Endometrial microvascular endothelial cells (primary cell): ENCODE data around the gene FMR1. TPM values are rescaled to one million over a fixed set of nuclear protein-coding genes. Genes with fewer than 3 reads are reported as not detected.

Experiments used
- in situ Hi-C: cut with HindIII; loops from 2 replicates; pipeline ENCODE4 v1.10.0; 2017; ENCODE audit warnings: low sequenced_read_pairs, low pct_unique_long_range_greater_than_20kb; ENCODE audit errors: inconsistent ontology term
- total RNA-seq: library from RNA; depleted of rRNA; stranded (reverse); fragments of >200 nt; gene quantifications from one replicate; pipeline ENCODE4 v1.2.3, GENCODE V29; 2015; ENCODE audit errors: inconsistent ontology term

FMR1 gene
- total RNA-seq, 1 donor from 2014 or later = 15.9 TPM

DNA sequence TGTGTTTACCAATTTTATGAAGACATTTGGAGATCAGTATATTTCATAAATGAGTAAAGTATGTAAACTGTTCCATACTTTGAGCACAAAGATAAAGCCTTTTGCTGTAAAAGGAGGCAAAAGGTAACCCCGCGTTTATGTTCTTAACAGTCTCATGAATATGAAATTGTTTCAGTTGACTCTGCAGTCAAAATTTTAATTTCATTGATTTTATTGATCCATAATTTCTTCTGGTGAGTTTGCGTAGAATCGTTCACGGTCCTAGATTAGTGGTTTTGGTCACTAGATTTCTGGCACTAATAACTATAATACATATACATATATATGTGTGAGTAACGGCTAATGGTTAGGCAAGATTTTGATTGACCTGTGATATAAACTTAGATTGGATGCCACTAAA lies 1.9 kb downstream of the FMR1 start:
- in situ Hi-C loops = no loop called here

- in situ Hi-C loops = no loop called here
Observed at GRCh38 chrX:147914591-147914990, 2.9 kb downstream of the FMR1 start.

GRCh38 chrX:147916375-147916968 lies 4.8 kb downstream of the FMR1 start:
- in situ Hi-C loops = no loop called here

DNA sequence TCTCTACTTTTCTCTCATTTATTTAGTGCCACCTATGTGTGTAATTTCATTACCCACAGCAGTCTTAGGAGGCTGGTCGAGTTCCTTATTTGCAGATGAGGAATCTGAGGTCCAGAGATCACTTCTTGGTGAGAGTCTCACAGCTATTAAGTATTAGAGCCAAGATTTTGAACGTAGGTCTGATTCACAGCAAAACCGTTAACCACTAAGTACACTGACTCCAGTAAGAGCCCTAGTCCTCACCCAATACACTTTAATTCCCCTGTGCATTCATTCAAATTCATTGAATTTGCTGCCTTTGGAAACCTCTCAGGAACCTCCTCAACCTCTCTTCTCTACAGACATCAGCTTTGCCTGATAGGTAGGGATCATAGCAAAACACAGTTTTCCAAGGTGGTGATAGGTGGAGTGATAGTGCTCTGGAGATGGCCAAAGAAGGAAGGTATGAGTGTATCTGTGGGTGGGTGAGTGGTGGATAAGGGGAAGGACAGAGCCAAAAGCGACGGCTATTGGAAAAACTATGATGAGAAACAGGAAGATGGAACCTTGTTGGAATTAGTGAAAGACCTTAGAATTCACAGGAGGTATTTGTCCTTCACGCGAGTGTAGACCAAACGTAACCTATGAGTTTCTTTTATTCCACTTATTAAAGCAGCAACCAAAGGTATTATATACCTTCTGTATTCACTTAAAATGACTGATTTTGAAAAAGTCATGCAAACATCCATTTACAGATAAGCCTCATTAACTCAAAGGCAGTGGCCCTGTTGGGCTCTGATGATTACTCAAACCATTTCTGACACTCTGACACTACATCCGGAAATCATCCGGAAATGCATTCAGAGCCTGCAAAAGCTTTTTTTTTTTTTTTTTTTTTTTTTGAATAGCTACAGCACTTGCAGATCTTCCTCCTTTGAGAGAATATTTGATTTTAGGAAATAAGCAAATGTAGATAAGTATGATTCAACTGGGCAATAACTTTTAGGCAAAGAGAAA lies 6.3 kb downstream of the FMR1 start:
- in situ Hi-C loops = no loop called here

DNA sequence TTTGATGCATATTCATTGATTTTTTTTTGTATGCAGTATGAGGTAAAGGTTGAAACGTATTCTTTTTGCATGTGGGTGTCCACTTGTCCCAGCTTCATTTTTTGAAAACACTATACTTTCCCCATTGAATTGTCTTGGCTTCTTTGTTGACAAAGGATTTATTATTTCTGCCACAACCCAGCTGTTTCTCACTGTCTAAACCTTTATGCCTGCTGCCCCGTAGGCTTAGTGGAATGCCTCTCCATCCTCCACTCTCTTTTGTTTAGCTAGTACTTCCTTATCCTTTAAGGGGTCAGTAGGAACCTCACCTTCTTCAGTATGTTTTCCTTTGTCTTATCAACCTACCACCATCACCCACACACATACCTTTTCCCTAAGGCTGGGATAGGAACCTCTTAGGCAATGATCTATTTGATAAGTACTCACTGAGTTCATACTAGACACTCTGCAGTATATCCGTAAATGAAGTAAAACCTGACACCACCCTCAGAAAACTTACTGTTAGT lies 8.5 kb downstream of the FMR1 start:
- in situ Hi-C loops = no loop called here

DNA sequence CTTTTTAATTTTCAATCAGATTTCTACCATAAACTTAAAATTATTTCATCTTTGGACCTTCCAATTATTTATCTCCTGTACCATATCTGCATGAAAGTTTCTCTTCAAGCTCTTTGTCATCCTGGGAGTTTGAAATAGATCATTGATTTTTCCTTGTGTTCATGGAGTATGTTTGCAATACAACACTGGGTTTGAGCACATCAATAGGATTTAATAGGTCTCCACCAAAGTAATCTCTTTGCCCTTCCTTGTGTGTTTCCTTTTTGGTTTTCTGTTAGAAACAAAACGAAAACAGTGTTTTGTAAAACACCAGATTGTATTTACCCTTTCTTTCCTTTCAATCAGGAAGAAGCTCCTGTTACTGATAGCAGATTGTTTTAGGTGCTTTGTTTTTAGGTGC lies 11.9 kb downstream of the FMR1 start:
- in situ Hi-C loops = no loop called here

GRCh38 chrX:147927256-147927655 lies 15.5 kb downstream of the FMR1 start:
- in situ Hi-C loops = no loop called here

DNA sequence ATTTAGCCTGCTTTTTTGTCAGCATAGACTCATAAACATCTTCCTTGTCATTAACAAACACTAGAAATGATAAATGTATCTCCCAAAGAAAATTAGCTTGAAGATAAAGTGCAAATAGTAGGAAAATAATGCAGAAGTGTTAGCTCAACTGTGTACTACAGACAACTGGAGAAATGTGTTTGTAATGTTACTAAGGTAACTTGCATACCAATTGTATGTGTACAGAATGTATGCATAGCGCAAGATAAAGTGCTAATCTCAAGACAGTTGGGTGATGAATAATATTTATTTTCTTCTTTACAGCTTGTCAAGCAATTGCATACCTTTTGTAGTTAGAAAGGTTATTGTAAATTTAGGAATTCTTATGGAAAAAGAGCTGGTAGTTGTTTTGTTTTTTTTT lies 22.1 kb downstream of the FMR1 start:
- in situ Hi-C loops = no loop called here

DNA sequence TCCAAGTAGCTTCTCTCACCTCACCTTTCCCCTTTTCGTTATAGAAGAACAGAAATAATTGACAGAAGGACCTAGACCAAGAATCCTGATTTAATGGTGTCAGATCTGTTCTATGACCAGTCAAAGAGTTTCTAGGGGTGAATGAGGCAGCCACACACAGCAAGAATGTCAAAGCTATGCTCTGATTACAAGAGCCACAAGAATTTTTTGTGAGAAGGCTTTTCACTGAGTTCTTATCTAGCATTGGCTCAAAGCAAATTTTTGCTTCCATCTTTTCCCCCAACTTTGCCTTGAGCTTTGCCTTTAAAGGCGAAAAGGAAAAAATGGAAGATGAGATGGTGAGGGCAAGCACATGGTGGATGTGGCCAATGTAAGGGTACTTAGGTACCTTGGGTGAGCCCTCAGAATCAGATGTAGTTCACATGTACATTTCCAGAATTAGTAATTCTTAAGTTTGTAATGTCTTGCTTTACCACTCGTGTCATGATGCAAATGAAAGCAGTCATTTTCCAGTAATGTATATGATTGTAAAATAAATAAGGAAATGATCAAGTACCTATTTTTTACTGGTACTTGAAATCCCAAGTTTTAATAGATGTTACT lies 23.5 kb downstream of the FMR1 start:
- in situ Hi-C loops = no loop called here

GRCh38 chrX:147945286-147945685 lies 33.6 kb downstream of the FMR1 start:
- in situ Hi-C loops = no loop called here

DNA sequence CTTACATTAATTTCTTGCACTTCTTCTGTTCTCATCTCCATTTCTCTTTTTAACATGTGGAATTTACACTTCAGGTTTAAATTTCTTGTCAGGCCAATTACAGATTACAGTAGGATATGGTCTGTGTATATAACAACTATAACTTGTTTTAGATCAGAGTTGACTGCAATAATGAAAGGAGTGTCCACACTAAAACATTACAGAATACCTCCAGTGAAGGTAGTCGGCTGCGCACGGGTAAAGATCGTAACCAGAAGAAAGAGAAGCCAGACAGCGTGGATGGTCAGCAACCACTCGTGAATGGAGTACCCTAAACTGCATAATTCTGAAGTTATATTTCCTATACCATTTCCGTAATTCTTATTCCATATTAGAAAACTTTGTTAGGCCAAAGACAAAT lies 36.8 kb downstream of the FMR1 start:
- in situ Hi-C loops = no loop called here

- in situ Hi-C loops = no loop called here
Observed at GRCh38 chrX:147950352-147950751, 38.6 kb downstream of the FMR1 start.

- in situ Hi-C loops = no loop called here
Observed at GRCh38 chrX:147953976-147954375, 42.3 kb downstream of the FMR1 start.

DNA sequence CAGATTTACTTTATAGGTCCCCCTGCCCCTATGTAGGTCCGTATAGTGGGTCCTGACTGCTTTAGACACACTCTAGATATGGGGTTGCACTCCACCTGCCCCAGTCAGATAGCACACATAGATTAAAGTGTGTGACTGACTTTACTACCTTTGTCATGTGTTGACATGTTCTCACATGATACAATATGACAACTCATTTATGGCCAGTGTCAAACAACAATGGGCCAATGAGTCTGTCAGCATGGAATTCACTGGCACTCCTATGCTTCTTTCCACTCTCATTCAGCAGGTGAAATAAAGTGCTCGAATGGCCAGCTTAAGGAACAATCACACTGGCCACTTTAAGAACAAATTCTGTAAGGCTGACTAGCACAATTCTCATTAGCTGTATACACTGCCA lies 45.6 kb downstream of the FMR1 start:
- in situ Hi-C loops = no loop called here

DNA sequence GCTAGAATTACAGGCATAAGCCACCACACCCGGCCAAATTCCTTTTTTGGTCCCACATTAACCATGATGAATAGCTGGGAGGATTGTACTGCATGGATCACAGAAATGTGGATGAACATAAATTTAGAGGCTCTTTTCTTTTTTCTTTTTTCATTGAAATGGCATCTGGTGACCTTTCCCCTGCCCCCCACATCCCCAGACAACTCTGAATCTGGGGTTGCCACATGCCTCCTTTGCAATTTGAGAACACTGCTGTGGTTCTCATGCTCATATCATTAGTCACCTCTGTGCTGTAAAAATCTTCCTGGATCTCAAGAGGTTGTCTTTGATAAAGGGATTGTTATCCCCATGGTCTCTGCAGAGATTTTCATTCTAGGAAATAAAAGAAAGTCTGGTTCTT lies 46.6 kb downstream of the FMR1 start:
- in situ Hi-C loops = no loop called here

- in situ Hi-C loops = no loop called here
Observed at GRCh38 chrX:147960722-147961121, 49.0 kb downstream of the FMR1 start.

GRCh38 chrX:147962476-147962875 lies 50.8 kb downstream of the FMR1 start:
- in situ Hi-C loops = no loop called here

DNA sequence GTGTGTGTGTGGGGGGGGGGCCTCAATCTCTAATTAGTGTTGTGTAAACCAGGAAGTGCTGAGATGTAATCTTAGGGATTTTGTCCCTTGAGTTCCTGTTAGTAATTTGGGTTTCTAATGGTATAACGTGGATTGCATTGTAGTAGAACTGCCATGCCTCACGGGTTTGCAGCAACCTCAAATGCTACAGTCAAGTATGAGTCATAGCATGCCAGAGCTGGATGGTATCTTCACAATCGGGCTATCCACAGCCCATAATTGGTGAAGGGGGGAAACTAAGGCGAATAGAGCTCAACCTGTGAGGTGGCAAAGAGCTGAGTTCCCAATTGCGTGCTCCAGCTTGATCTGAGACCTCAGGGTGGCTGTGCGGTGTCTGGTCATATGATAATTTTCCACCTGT lies 67.2 kb downstream of the FMR1 start:
- in situ Hi-C loops = no loop called here

- in situ Hi-C loops = no loop called here
Observed at GRCh38 chrX:147981038-147981752, 69.5 kb downstream of the FMR1 start, which contains the start of gene FMR1NB. TSS of gene FMR1NB (plus strand) at chrX:147981337. CDS start at chrX:147981403, 66 bp downstream.
